A673 (cell line): Measurements from ENCODE around the gene FGF3.

ENCODE experiments used
- CTCF ChIP-seq: fragments of 300-800, 200-600 bp; sonication (generic); conservative IDR thresholded peaks from 2 replicates; pipeline ENCODE4 v1.5.1; 2017; ENCODE audit warnings: low read depth, mild to moderate bottlenecking, antibody characterized with exemption, low read length, moderate library complexity, mixed read lengths
- EZH2 ChIP-seq: fragments of 200-600 bp; sonication (generic); IDR thresholded peaks from 2 replicates; pipeline ENCODE4 v1.6.1; 2017; ENCODE audit warnings: borderline replicate concordance, low read depth, mild to moderate bottlenecking, mixed read lengths, antibody characterized with exemption, low read length; ENCODE audit not compliant: poor library complexity, severe bottlenecking

GRCh38 chr11:69804769-69805508, 14.3 kb downstream of the FGF3 start:
- no peak for TF ChIP-seq CTCF
- no peak for TF ChIP-seq EZH2
